PC-9 (cell line): Measurements from ENCODE around the gene YY2. TPM values are rescaled to one million over a fixed set of nuclear protein-coding genes. Genes with fewer than 3 reads are reported as not detected.

Experiments used
- BruUV-seq: library from RNA; stranded (reverse); fragments of 400-500 nt; replicated peaks from 2 replicates; lab custom pipeline; 2021; lab: Mats Ljungman, UMichigan
- CTCF ChIA-PET: fragments of 300-600 bp; sonication (Branson Sonifier 250); formaldehyde crosslinking; loops from one replicate; lab custom pipeline; 2022; ENCODE audit warnings: antibody characterized with exemption; lab: Charles Lee
- POLR2A ChIA-PET: fragments of 300-600 bp; sonication (Branson Sonifier 250); formaldehyde crosslinking; loops from one replicate; lab custom pipeline; 2022; ENCODE audit warnings: antibody characterized with exemption; ENCODE audit not compliant: unreplicated experiment; lab: Charles Lee
- DNase-seq, 2 experiments: peaks; one replicate each; pipeline versions ENCODE4 v3.0.0 to v3.0.0-alpha.2; 2015 to 2022; ENCODE audit warnings: mixed read lengths in 1 of 2
- H2AFZ ChIP-seq: fragments of 200-600 bp; sonication (generic); 2 replicates; pipeline ENCODE4 v1.8.1; 2017; ENCODE audit warnings: antibody characterized with exemption
- H3F3A ChIP-seq: fragments of 200-600 bp; sonication (generic); 2 replicates; pipeline ENCODE4 v1.8.1; 2017; ENCODE audit warnings: antibody characterized with exemption, mild to moderate bottlenecking, low read depth; ENCODE audit not compliant: insufficient read depth
- H3K27ac ChIP-seq: fragments of 200-600 bp; sonication (generic); 2 replicates; pipeline ENCODE4 v1.6.1; 2016; ENCODE audit warnings: mixed run types
- H3K27me3 ChIP-seq: fragments of 200-600 bp; sonication (generic); 2 replicates; pipeline ENCODE4 v1.6.1; 2016; ENCODE audit warnings: low read depth, mixed run types; ENCODE audit not compliant: insufficient read depth
- H3K36me3 ChIP-seq: fragments of 200-600 bp; sonication (generic); 2 replicates; pipeline ENCODE4 v1.6.1; 2016; ENCODE audit warnings: low read depth, mixed run types
- H3K4me1 ChIP-seq: fragments of 200-600 bp; sonication (generic); replicated peaks from 2 replicates; pipeline ENCODE4 v1.6.1; 2016; ENCODE audit warnings: mixed run types; ENCODE audit not compliant: insufficient read depth
- H3K4me2 ChIP-seq: fragments of 200-600 bp; sonication (generic); 2 replicates; pipeline ENCODE4 v1.6.1; 2017; ENCODE audit warnings: mixed run types
- H3K4me3 ChIP-seq: fragments of 200-600 bp; sonication (generic); 2 replicates; pipeline ENCODE4 v1.6.1; 2016; ENCODE audit warnings: mixed run types
- H3K79me2 ChIP-seq: fragments of 200-600 bp; sonication (generic); 2 replicates; pipeline ENCODE4 v1.6.1; 2017; ENCODE audit warnings: low read depth, mixed run types
- H3K9me2 ChIP-seq: fragments of 200-600 bp; sonication (generic); 2 replicates; pipeline ENCODE4 v1.8.1; 2017; ENCODE audit warnings: mild to moderate bottlenecking; ENCODE audit not compliant: insufficient read depth
- H3K9me3 ChIP-seq: fragments of 200-600 bp; sonication (generic); 2 replicates; pipeline ENCODE4 v1.8.1; 2016; ENCODE audit warnings: low read depth; ENCODE audit not compliant: insufficient read depth
- H4K20me1 ChIP-seq: fragments of 200-600 bp; sonication (generic); 2 replicates; pipeline ENCODE4 v1.8.1; 2017; ENCODE audit not compliant: insufficient read depth
- CTCF ChIP-seq: fragments of 200-600 bp; sonication (generic); conservative IDR thresholded peaks from 2 replicates; pipeline ENCODE4 v1.6.1; 2017; ENCODE audit warnings: mixed run types, antibody characterized with exemption, mild to moderate bottlenecking, moderate library complexity
- EZH2 ChIP-seq: fragments of 200-600 bp; sonication (generic); IDR thresholded peaks from 2 replicates; pipeline ENCODE4 v1.8.0; 2017; ENCODE audit warnings: antibody characterized with exemption, low read depth
- intact Hi-C: fragments of 100-400 bp; cut with micrococcal nuclease; formaldehyde crosslinking; loops from one replicate; pipeline ENCODE4 v1.10.0; 2022; ENCODE audit not compliant: unreplicated experiment
- total RNA-seq: library from RNA; stranded (reverse); gene quantifications from 2 replicates; pipeline ENCODE4 v1.2.3, GENCODE V29; 2021

Gene YY2
- total RNA-seq, 1 experiment from 2014 or later = 2.0 TPM

GRCh38 chrX:21821875-21822274 is 33.9 kb upstream of the YY2 start:
- Histone ChIP-seq H3K9me2 (no peaks in the 10 kb centered on the region), H3K27ac (no peak overlapping the region), H3K4me2 (no peak overlapping the region), H2AFZ (no peak overlapping the region), H3K27me3 (no peaks in the 10 kb centered on the region), H3K4me1 (no peaks in the 10 kb centered on the region), H3K9me3 (no peaks in the 10 kb centered on the region), H3K4me3 (no peak overlapping the region), H3K79me2 (no peaks in the 10 kb centered on the region), H3F3A (no peaks in the 10 kb centered on the region), H4K20me1 (no peaks in the 10 kb centered on the region), H3K36me3 (no peaks in the 10 kb centered on the region)
- DNase-seq = no peak
- ChIA-PET POLR2A (no interaction called here), CTCF (no interaction called here)
- BruUV-seq = no TSS peak
- intact Hi-C loops = no loop called here
- TF ChIP-seq CTCF (no peak), EZH2 (no peak)

- no peak for DNase-seq
- Histone ChIP-seq H3K27me3 (no peaks in the 10 kb centered on the region), H3K79me2 (no peaks in the 10 kb centered on the region), H3K27ac (no peak overlapping the region), H3K9me2 (no peaks in the 10 kb centered on the region), H3K9me3 (no peaks in the 10 kb centered on the region), H3F3A (no peaks in the 10 kb centered on the region), H2AFZ (no peak overlapping the region), H3K4me1 (no peaks in the 10 kb centered on the region), H4K20me1 (no peaks in the 10 kb centered on the region), H3K36me3 (no peaks in the 10 kb centered on the region), H3K4me3 (no peak overlapping the region), H3K4me2 (no peak overlapping the region)
- intact Hi-C loops = no loop called here
- POLR2A ChIA-PET = no interaction called here
- no TSS peak for BruUV-seq
- no peak for TF ChIP-seq EZH2
- no peak for TF ChIP-seq CTCF
- CTCF ChIA-PET = no interaction called here
Measured at GRCh38 chrX:21831496-21831895, 24.3 kb upstream of the YY2 start.

- Histone ChIP-seq H3K27me3 (no peaks in the 10 kb centered on the region), H3F3A (no peaks in the 10 kb centered on the region), H3K27ac (no peak overlapping the region), H3K79me2 (peaks cover 21% of the 10 kb centered on the region), H3K36me3 (no peaks in the 10 kb centered on the region), H3K9me2 (no peaks in the 10 kb centered on the region), H2AFZ (no peak overlapping the region), H3K4me2 (no peak overlapping the region), H3K4me1 (no peaks in the 10 kb centered on the region; the same call in 1 of the 2 replicates), H3K9me3 (no peaks in the 10 kb centered on the region), H3K4me3 (no peak overlapping the region), H4K20me1 (no peaks in the 10 kb centered on the region)
- POLR2A ChIA-PET = no interaction called here
- BruUV-seq = no TSS peak
- no peak for TF ChIP-seq CTCF
- TF ChIP-seq EZH2 = no peak
- intact Hi-C loops = no loop called here
- CTCF ChIA-PET = no interaction called here
- DNase-seq = no peak
Measured at GRCh38 chrX:21837056-21837455, 18.7 kb upstream of the YY2 start.
